H1 (cell line): Measurements from ENCODE around the gene KLHL29. TPM values are rescaled to one million over a fixed set of nuclear protein-coding genes. Genes with fewer than 3 reads are reported as not detected.

ENCODE experiments used
- CHD1 ChIP-seq: IDR thresholded peaks from 2 replicates; pipeline ENCODE4 v1.6.1; 2012; ENCODE audit warnings: low read depth, low read length, improper control_type of control experiment
- CHD7 ChIP-seq: fragments of 300-600 bp; sonication (generic); IDR thresholded peaks from 2 replicates; pipeline ENCODE4 v1.7.1; 2012; ENCODE audit warnings: low read length, moderate library complexity, mild to moderate bottlenecking, inconsistent platforms; ENCODE audit not compliant: insufficient replicate concordance
- E2F6 ChIP-seq: IDR thresholded peaks from 2 replicates; pipeline ENCODE4 v1.6.1; 2012; ENCODE audit warnings: inconsistent platforms
- KDM4A ChIP-seq: IDR thresholded peaks from one replicate; pipeline ENCODE4 v1.7.1; 2012; ENCODE audit warnings: low read depth, mild to moderate bottlenecking, moderate library complexity, low read length, inconsistent platforms; ENCODE audit not compliant: severe bottlenecking
- MAX ChIP-seq: IDR thresholded peaks from 2 replicates; pipeline ENCODE4 v1.6.1; 2012; ENCODE audit warnings: inconsistent platforms
- polyA plus RNA-seq, 7 experiments: library from polyadenylated mRNA; depleted of rRNA in 3 of 7; stranded (reverse) in 5 of 7; unstranded in 2 of 7; fragments of >200 nt in 5 of 7; fragments of 200-250 nt in 2 of 7; gene quantifications; 1 replicate in 5 of 7; 2 replicates in 1 of 7; 4 replicates in 1 of 7; pipeline versions ENCODE4 v1.2.1 to v1.2.3, GENCODE V29; 2011 to 2013; ENCODE audit warnings: missing spikeins in 2 of 7, mixed read lengths in 2 of 7
- total RNA-seq: library from RNA; stranded (reverse); fragmentation: NEBNext Ultra II Directional; extraction: Animal tissue kit (Norgen Biotek cat#: 25700); gene quantifications from 2 replicates; pipeline ENCODE4 v1.2.1, GENCODE V29; 2021

The KLHL29 gene
- total and polyA plus RNA-seq, 2 of the 8 experiments (the other 6 are each of a cell fraction or from before 2014, with no cell fraction given) = 1.1 to 4.7 TPM

GRCh38 chr2:23513872-23514793, 129.2 kb downstream of the KLHL29 start (continued):
- TF ChIP-seq KDM4A (no peak), CHD1 (no peak), CHD7 (no peak), MAX (no peak), E2F6 (no peak)
